HG03066 (cell line): Measurements from ENCODE around the gene GRWD1.

Experiments
- ATAC-seq: cut with Tn5 transposase; IDR thresholded peaks from one replicate; pipeline ENCODE4 v1.9.1; 2021; ENCODE audit warnings: low read depth; ENCODE audit not compliant: unreplicated experiment

The GRWD1 gene

GRCh38 chr19:48455171-48455907, 9.6 kb downstream of the GRWD1 start, which contains the start of gene KCNJ14:
KCNJ14 (plus strand) TSS chr19:48455574; CDS start chr19:48461725, 6,151 bp downstream.
- no peak for ATAC-seq

GRCh38 chr19:48455908-48456562, 10.3 kb downstream of the GRWD1 start:
- ATAC-seq: no peak

- no peak for ATAC-seq
Measured at GRCh38 chr19:48456864-48457263, 11.1 kb downstream of the GRWD1 start.

- ATAC-seq: no peak
Measured at GRCh38 chr19:48458016-48458415, 12.2 kb downstream of the GRWD1 start.

GRCh38 chr19:48461651-48461981, 15.8 kb downstream of the GRWD1 start:
- ATAC-seq: no peak

GRCh38 chr19:48461982-48462655, 16.3 kb downstream of the GRWD1 start:
- ATAC-seq: no peak

GRCh38 chr19:48465215-48465614, 19.4 kb downstream of the GRWD1 start:
- no peak for ATAC-seq

- no peak for ATAC-seq
Measured at GRCh38 chr19:48466561-48467325, 21.0 kb downstream of the GRWD1 start.

- ATAC-seq: peak; percentile 90
Measured at GRCh38 chr19:48468772-48469288, 23.0 kb downstream of the GRWD1 start.

GRCh38 chr19:48469289-48469881, 23.6 kb downstream of the GRWD1 start, which contains the start of gene CYTH2:
CYTH2 (plus strand) TSS chr19:48469369; CDS start chr19:48469508, 139 bp downstream.
- peak; percentile 20 for ATAC-seq

- ATAC-seq: no peak
Measured at GRCh38 chr19:48469934-48470680, 24.3 kb downstream of the GRWD1 start.

GRCh38 chr19:48470856-48471255, 25.1 kb downstream of the GRWD1 start:
- no peak for ATAC-seq

- no peak for ATAC-seq
Measured at GRCh38 chr19:48471836-48472235, 26.1 kb downstream of the GRWD1 start.

- ATAC-seq: no peak
Measured at GRCh38 chr19:48473161-48473966, 27.6 kb downstream of the GRWD1 start.

GRCh38 chr19:48474084-48474592, 28.4 kb downstream of the GRWD1 start:
- no peak for ATAC-seq

GRCh38 chr19:48475369-48476068, 29.7 kb downstream of the GRWD1 start:
- ATAC-seq: no peak

- ATAC-seq: no peak
Measured at GRCh38 chr19:48476176-48476575, 30.4 kb downstream of the GRWD1 start.
